Amniotic stem cell (primary cell): Measurements from ENCODE around the gene RNASEH2B.

Experiments used
- DNase-seq: peaks from one replicate; lab custom pipeline; 2025; lab: John Stamatoyannopoulos, UW

Gene RNASEH2B

GRCh38 chr13:50908371-50908770, 1.2 kb upstream of the RNASEH2B start:
- no peak for DNase-seq

- DNase-seq, result no peak
These were observed 854 bp downstream of the RNASEH2B start for GRCh38 chr13:50910485-50910805.

- no peak for DNase-seq
These were observed 1.6 kb downstream of the RNASEH2B start for GRCh38 chr13:50911081-50911631.

- DNase-seq, result peak; percentile 73
These were observed 2.6 kb downstream of the RNASEH2B start for GRCh38 chr13:50911937-50912795.

GRCh38 chr13:50912851-50913250, 3.3 kb downstream of the RNASEH2B start:
- DNase-seq, result no peak

- no peak for DNase-seq
These were observed 4.6 kb downstream of the RNASEH2B start for GRCh38 chr13:50914176-50914700.

- no peak for DNase-seq
These were observed 5.3 kb downstream of the RNASEH2B start for GRCh38 chr13:50914848-50915247.

GRCh38 chr13:50915565-50915964, 6.0 kb downstream of the RNASEH2B start:
- no peak for DNase-seq

GRCh38 chr13:50916701-50917184, 7.2 kb downstream of the RNASEH2B start:
- DNase-seq, result no peak

- no peak for DNase-seq
These were observed 8.0 kb downstream of the RNASEH2B start for GRCh38 chr13:50917572-50917971.

- DNase-seq, result no peak
These were observed 9.0 kb downstream of the RNASEH2B start for GRCh38 chr13:50918567-50918966.

GRCh38 chr13:50919277-50919676, 9.7 kb downstream of the RNASEH2B start:
- no peak for DNase-seq

- no peak for DNase-seq
These were observed 12.1 kb downstream of the RNASEH2B start for GRCh38 chr13:50921706-50922105.

GRCh38 chr13:50923272-50923671, 13.7 kb downstream of the RNASEH2B start:
- no peak for DNase-seq

- no peak for DNase-seq
These were observed 14.4 kb downstream of the RNASEH2B start for GRCh38 chr13:50924025-50924424.

- DNase-seq, result no peak
These were observed 18.1 kb downstream of the RNASEH2B start for GRCh38 chr13:50927701-50928100.

GRCh38 chr13:50928102-50928501, 18.5 kb downstream of the RNASEH2B start:
- no peak for DNase-seq

- no peak for DNase-seq
These were observed 19.3 kb downstream of the RNASEH2B start for GRCh38 chr13:50928659-50929462.

GRCh38 chr13:50932091-50932490, 22.5 kb downstream of the RNASEH2B start:
- no peak for DNase-seq

- DNase-seq, result no peak
These were observed 25.3 kb downstream of the RNASEH2B start for GRCh38 chr13:50934735-50935435.

GRCh38 chr13:50936679-50937078, 27.1 kb downstream of the RNASEH2B start:
- DNase-seq, result no peak

- no peak for DNase-seq
These were observed 30.9 kb downstream of the RNASEH2B start for GRCh38 chr13:50940509-50940908.
